GM12874 (cell line): ENCODE results near the gene GRID1.

Source experiments
- TF ChIP-seq, protein P1 (sequence below): IDR thresholded peaks from 2 replicates; pipeline ENCODE4 v1.5.1; 2011; ENCODE audit warnings: low read depth, mild to moderate bottlenecking, control low read depth, low read length, moderate library complexity; ENCODE audit not compliant: insufficient read depth

The GRID1 gene

DNA sequence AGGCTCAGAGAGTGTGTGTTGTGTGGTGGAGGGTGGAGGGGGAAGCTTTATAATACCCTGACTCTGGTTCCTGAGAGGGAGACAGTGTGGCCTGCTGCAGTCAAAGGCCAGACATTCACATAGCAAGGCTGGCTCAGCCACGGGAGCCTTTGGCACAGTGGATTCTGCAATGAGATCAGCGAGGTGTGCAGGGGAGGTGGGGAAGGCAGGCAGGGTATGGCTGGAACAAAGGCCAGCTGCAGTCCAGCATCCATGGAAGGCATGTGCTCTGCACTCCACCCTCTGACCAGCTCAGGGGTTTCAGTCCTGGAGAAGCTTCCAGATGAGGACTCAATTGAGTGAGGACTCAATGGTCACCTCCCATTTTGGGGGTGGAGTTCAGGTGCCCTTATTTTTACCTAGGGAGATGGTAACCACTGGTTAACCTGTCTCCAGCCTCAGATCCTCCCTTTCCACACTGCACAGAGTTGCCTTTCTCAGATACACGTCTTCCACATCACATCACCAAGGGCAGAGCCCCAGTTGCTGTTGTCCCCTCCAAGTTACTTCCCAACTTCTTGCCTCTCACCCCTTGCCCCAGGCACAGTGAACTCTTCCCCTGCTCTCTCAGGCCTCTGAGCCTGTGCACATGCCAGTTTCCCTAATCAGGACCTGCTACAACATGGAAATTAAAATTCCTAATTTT lies 504.9 kb downstream of the GRID1 start:
- TF ChIP-seq, protein P1, sequence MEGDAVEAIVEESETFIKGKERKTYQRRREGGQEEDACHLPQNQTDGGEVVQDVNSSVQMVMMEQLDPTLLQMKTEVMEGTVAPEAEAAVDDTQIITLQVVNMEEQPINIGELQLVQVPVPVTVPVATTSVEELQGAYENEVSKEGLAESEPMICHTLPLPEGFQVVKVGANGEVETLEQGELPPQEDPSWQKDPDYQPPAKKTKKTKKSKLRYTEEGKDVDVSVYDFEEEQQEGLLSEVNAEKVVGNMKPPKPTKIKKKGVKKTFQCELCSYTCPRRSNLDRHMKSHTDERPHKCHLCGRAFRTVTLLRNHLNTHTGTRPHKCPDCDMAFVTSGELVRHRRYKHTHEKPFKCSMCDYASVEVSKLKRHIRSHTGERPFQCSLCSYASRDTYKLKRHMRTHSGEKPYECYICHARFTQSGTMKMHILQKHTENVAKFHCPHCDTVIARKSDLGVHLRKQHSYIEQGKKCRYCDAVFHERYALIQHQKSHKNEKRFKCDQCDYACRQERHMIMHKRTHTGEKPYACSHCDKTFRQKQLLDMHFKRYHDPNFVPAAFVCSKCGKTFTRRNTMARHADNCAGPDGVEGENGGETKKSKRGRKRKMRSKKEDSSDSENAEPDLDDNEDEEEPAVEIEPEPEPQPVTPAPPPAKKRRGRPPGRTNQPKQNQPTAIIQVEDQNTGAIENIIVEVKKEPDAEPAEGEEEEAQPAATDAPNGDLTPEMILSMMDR: no peak

DNA sequence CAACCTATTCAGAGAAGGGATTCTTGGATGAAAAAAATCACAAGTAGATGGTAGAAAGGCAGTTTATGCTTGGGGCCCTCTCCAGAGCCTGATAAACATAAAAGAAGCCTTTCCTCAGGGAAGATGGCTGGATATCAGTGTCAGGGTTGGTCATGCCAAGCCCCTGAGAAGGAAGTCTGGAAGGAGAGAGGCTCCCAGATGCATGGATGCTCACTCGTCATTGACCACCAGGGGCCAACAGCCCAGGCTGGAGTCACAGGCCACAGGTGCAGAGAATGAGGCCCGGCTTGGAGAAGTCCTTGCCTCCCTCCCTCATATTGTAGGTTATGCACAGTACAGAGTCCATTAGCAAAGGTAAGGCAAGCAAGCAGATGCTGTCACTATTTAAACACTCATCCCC lies 506.7 kb downstream of the GRID1 start:
- TF ChIP-seq, protein P1: no peak

DNA sequence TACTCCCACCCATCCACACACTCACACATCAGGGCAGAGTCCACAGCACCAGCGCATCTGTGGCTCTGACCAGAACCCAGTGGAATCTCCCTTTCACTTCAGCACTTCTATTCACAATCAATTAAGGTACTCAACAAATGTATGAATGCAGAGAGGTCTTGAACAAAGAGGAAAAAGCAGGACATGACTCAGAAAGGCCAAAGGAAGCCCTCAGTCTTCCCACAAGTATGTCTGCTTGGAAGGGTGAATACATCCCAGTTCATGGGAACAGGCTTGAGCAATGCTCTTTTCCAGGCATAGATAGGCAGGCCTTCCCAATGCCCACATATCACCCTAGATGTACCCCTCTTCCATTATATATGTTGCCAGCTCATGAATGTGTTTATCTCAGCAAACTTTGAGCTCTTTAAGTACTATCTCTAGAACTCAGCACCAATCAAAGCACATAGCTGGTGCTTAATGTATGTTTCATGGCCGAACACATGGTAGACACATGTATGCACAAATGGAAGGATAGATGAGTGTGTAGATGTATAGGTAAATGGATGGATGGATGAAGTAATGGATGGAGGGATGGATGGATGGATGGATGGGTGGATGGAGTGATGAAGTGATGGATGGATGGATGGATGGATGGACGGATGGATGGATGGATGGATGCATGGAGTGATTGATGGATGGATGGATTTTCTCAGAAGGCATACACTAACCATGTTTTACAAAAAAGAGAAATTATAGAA lies 507.6 kb downstream of the GRID1 start:
- TF ChIP-seq, protein P1: no peak

DNA sequence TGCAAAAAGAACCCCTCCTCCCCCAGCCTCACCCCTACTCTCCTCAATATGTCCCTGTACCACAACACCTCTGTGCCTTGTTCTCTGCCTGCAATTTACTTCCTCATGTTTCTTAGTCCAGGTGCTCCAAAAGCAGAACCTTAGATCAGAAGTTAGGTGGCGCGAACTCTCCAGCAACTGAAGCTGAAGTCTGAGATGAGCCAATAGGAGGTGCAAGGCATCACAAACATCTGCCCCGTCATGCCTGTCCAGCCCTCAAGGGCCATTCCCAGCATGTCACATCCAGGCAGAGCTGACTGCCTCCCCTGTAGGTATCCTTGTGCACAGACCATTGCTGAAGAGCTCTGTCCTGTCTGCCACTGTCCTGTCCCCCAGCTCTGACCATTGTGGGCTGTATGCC lies 508.8 kb downstream of the GRID1 start:
- TF ChIP-seq, protein P1: no peak

DNA sequence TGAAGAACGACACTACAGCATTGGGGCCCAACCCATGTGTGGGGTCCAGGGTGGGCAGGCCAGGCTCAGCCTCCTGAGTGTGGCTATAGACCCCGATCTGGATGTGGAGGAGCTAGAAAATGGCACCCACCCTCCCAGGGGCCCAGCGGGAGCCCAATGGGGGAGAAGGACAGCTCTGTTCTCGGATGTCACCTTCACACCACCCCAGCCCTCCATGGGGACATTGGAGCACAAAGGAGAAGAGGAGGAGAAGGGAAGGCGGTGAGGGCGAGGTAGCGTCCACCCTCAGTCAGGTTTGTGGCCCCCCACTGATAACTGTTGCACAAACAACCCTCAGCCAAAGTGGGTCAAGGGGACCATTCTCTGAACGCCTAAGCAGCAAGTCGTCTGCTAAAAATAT lies 509.3 kb downstream of the GRID1 start:
- TF ChIP-seq, protein P1: no peak

DNA sequence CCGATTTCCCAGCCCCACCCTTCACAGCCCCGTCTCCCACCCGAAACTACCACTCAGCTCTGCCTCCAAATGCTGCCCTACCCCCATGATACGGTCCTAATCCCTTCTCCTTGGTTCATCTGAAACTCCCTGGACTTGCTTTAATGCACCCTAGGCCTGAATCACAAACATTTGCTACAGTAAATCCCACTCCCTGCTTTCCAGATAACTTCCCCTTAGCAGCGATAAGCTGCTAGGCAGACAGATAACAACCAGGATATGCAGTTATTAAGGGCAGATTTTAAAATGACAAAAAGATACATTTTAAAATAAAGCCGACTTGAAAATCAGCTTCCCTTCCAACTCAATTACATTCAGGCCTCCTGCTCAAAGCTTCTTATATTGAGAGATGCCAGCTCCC lies 514.7 kb downstream of the GRID1 start:
- TF ChIP-seq, protein P1: no peak

DNA sequence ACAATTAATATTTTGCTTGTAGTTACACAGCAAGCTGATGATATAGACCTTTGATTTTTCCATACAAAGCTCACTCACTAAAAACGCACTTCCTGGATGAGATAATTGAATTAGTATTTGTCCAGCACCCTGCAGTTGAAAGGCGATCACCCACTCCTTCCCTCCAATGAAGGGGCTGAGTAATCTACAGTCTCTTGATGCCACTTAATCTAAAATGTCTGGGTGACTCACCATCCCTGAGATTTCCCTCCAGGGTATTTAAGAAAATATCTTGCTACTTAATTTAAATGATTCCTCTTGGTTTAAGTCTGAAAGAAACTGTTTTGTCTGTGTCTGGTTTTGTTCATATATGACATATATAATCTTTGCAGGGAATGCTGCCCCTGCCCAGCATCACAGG lies 515.3 kb downstream of the GRID1 start:
- TF ChIP-seq, protein P1: no peak
